HepG2 (cell line): ENCODE measurements around the gene TTLL11. TPM values are rescaled to one million over a fixed set of nuclear protein-coding genes. Genes with fewer than 3 reads are reported as not detected.
A peak's percentile ranks its signal among the peaks of the same experiment; 100 is the strongest.

Source experiments
- BORCS8-MEF2B ChIP-seq: sonication (generic); formaldehyde crosslinking; IDR thresholded peaks from 2 replicates; pipeline ENCODE4 v1.8.0; 2022; ENCODE audit warnings: mild to moderate bottlenecking, missing genetic modification reagents
- ELF3 ChIP-seq: IDR thresholded peaks from 2 replicates; pipeline ENCODE4 v1.6.1; 2016; ENCODE audit warnings: missing genetic modification reagents, missing compliant biosample characterization
- ESRRA ChIP-seq: sonication (generic); formaldehyde crosslinking; IDR thresholded peaks from 2 replicates; pipeline ENCODE4 v1.5.1; 2020; ENCODE audit warnings: mild to moderate bottlenecking, low read depth, missing genetic modification reagents
- HINFP ChIP-seq: sonication (generic); formaldehyde crosslinking; IDR thresholded peaks from 2 replicates; pipeline ENCODE4 v1.4.0; 2020; ENCODE audit warnings: low read depth, mild to moderate bottlenecking, missing genetic modification reagents
- HMGXB4 ChIP-seq, 2 experiments: sonication (generic) in 1 of 2; formaldehyde crosslinking in 1 of 2; IDR thresholded peaks; 2 replicates each; pipeline versions ENCODE4 v1.4.0 to v1.6.1; 2018 to 2020; ENCODE audit warnings: missing genetic modification reagents in 2 of 2, borderline replicate concordance in 1 of 2, low read depth in 1 of 2, mild to moderate bottlenecking in 1 of 2, missing biosample characterization in 1 of 2
- HNF1A ChIP-seq, 2 experiments: sonication (generic) in 1 of 2; formaldehyde crosslinking in 1 of 2; IDR thresholded peaks; 2 replicates each; pipeline versions ENCODE4 v1.4.0 to v1.6.1; 2016 to 2020; ENCODE audit warnings: borderline replicate concordance in 1 of 2, low read depth in 1 of 2, mild to moderate bottlenecking in 1 of 2, missing genetic modification reagents in 1 of 2
- KLF6 ChIP-seq: IDR thresholded peaks from 2 replicates; pipeline ENCODE4 v1.8.0; 2016; ENCODE audit warnings: missing biosample characterization, missing genetic modification reagents
- LCORL ChIP-seq, 2 experiments: fragments of 450-650 bp in 1 of 2; sonication (generic) in 1 of 2; formaldehyde crosslinking in 1 of 2; IDR thresholded peaks; 2 replicates each; pipeline versions ENCODE4 v1.5.0 to v1.6.1; 2017 to 2020; ENCODE audit warnings: antibody characterized with exemption in 1 of 2, missing genetic modification reagents in 1 of 2
- MATR3 ChIP-seq: sonication (generic); formaldehyde crosslinking; IDR thresholded peaks from 2 replicates; pipeline ENCODE4 v1.4.0; 2020; ENCODE audit warnings: missing genetic modification reagents
- NFE2L1 ChIP-seq: sonication (generic); formaldehyde crosslinking; IDR thresholded peaks from 2 replicates; pipeline ENCODE4 v1.4.0; 2020; ENCODE audit warnings: missing genetic modification reagents, mild to moderate bottlenecking, borderline replicate concordance
- NFRKB ChIP-seq: fragments of 450-650 bp; IDR thresholded peaks from 2 replicates; pipeline ENCODE4 v1.6.1; 2017
- POLR2AphosphoS5 ChIP-seq: IDR thresholded peaks from 2 replicates; pipeline ENCODE4 v1.6.1; 2012; ENCODE audit warnings: low read depth, low read length
- SALL1 ChIP-seq: sonication (generic); formaldehyde crosslinking; IDR thresholded peaks from 2 replicates; pipeline ENCODE4 v1.8.0; 2022; ENCODE audit warnings: mild to moderate bottlenecking, missing genetic modification reagents
- SCMH1 ChIP-seq: sonication (generic); formaldehyde crosslinking; IDR thresholded peaks from 2 replicates; pipeline ENCODE4 v1.9.0; 2021; ENCODE audit warnings: missing genetic modification reagents, mild to moderate bottlenecking, borderline replicate concordance
- SETDB1 ChIP-seq: sonication (generic); formaldehyde crosslinking; IDR thresholded peaks from 2 replicates; pipeline ENCODE4 v1.5.1; 2020; ENCODE audit warnings: missing genetic modification reagents, mild to moderate bottlenecking, borderline replicate concordance
- ZNF20 ChIP-seq: sonication (generic); formaldehyde crosslinking; IDR thresholded peaks from 2 replicates; pipeline ENCODE4 v1.4.0; 2020; ENCODE audit warnings: mild to moderate bottlenecking, moderate library complexity, missing genetic modification reagents
- ZNF230 ChIP-seq: sonication (generic); formaldehyde crosslinking; IDR thresholded peaks from 2 replicates; pipeline ENCODE4 v1.4.0; 2020; ENCODE audit warnings: mild to moderate bottlenecking, missing genetic modification reagents
- ZNF3 ChIP-seq: IDR thresholded peaks from 2 replicates; pipeline ENCODE4 v1.7.0; 2017; ENCODE audit warnings: inconsistent platforms
- ZNF44 ChIP-seq: sonication (generic); formaldehyde crosslinking; IDR thresholded peaks from 2 replicates; pipeline ENCODE4 v1.5.1; 2020; ENCODE audit warnings: mild to moderate bottlenecking, missing genetic modification reagents
- ZNF557 ChIP-seq: sonication (generic); formaldehyde crosslinking; IDR thresholded peaks from 2 replicates; pipeline ENCODE4 v1.4.0; 2020; ENCODE audit warnings: missing genetic modification reagents
- ZNF780A ChIP-seq: sonication (generic); formaldehyde crosslinking; IDR thresholded peaks from 2 replicates; pipeline ENCODE4 v1.8.0; 2022; ENCODE audit warnings: mild to moderate bottlenecking, missing genetic modification reagents, moderate library complexity
- ZSCAN22 ChIP-seq: sonication (generic); formaldehyde crosslinking; IDR thresholded peaks from 2 replicates; pipeline ENCODE4 v1.4.0; 2020; ENCODE audit warnings: mild to moderate bottlenecking, missing genetic modification reagents
- polyA plus RNA-seq, 8 experiments: library from polyadenylated mRNA; depleted of rRNA in 3 of 8; stranded (reverse) in 7 of 8; unstranded in 1 of 8; fragments of >200 nt; fragmentation: Illumina TruSeq in 4 of 8; extraction: Trizol in 4 of 8; gene quantifications; 2 replicates each; pipeline versions ENCODE4 v1.2.1 to v1.2.3, GENCODE V29; 2011 to 2016; ENCODE audit warnings: low read depth in 4 of 8, missing spikeins in 1 of 8, mixed read lengths in 1 of 8; ENCODE audit not compliant: insufficient read depth in 1 of 8
- total RNA-seq, 5 experiments: library from RNA; depleted of rRNA; stranded (reverse); fragments of >200 nt; fragmentation: Illumina TruSeq; extraction: Trizol; gene quantifications; 2 replicates each; pipeline ENCODE4 v1.2.3, GENCODE V29; 2016; ENCODE audit warnings: low read depth in 1 of 5

Gene TTLL11
- total and polyA plus RNA-seq, 2 of the 13 experiments (the other 11 are each of a cell fraction or from before 2014, with no cell fraction given): 4.5 to 5.2 TPM

GRCh38 chr9:122138560-122139268 is 45.6 kb upstream of the TTLL11 start (continued):
- TF ChIP-seq ELF3 (peak; percentile 57; the same call in 1 of the 2 replicates), ESRRA (CRISPR knock-in tag) (no peak), ZSCAN22 (no peak), ZNF3 (CRISPR knock-in tag) (peak; percentile 65; the same call in 1 of the 2 replicates), ZNF20 (CRISPR knock-in tag) (no peak), HINFP (0 out of 2 replicates have a peak, but pooled peaks have one; percentile 28), LCORL (IDR thresholded peaks at IDR 0.05) (no peak), LCORL (CRISPR knock-in tag; IDR thresholded peaks at IDR 0.05) (peak; percentile 62; the same call in 1 of the 2 replicates), ZNF557 (CRISPR knock-in tag) (no peak), SCMH1 (no peak), HNF1A (IDR thresholded peaks at IDR 0.05; ENCODE audit: low read depth) (0 out of 2 replicates have a peak, but pooled peaks have one; percentile 12), HNF1A (CRISPR knock-in tag; IDR thresholded peaks at IDR 0.05; ENCODE audit: borderline replicate concordance) (no peak), MATR3 (CRISPR knock-in tag) (no peak), NFRKB (no peak), BORCS8-MEF2B (no peak), ZNF230 (CRISPR knock-in tag) (0 out of 2 replicates have a peak, but pooled peaks have one; percentile 18), NFE2L1 (CRISPR knock-in tag) (no peak), SETDB1 (CRISPR knock-in tag) (no peak), HMGXB4 (CRISPR knock-in tag; IDR thresholded peaks at IDR 0.05; ENCODE audit: borderline replicate concordance in 1 of 2, low read depth in 1 of 2) (peak; percentile 21 to 22; a peak in 1 of 4 replicates), KLF6 (CRISPR knock-in tag) (no peak), ZNF44 (no peak), POLR2AphosphoS5 (peak; percentile 42; the same call in 1 of the 2 replicates), ZNF780A (CRISPR knock-in tag) (no peak), SALL1 (peak; percentile 66)
